Lung (tissue), 12 donors: ENCODE results near the gene ACADM. TPM values are rescaled to one million over a fixed set of nuclear protein-coding genes. Genes with fewer than 3 reads are reported as not detected.
A peak's percentile ranks its signal among the peaks of the same experiment; 100 is the strongest.

Source experiments
- ATAC-seq: fragments of 200-7000 bp; cut with Tn5 transposase; one replicate; pipeline ENCODE4 v1.9.1; 2020; ENCODE audit warnings: moderate number of reproducible peaks; ENCODE audit not compliant: insufficient read depth, low FRiP score
- DNase-seq, 3 donors: peaks; one replicate each; pipeline ENCODE4 v3.0.0-alpha.2; 2013 to 2017
- H3K27ac ChIP-seq, 2 donors: one replicate each; pipeline ENCODE4 v1.5.1; 2013; ENCODE audit warnings: mild to moderate bottlenecking in 2 of 2, moderate library complexity in 2 of 2, control low read depth in 1 of 2, inconsistent platforms in 1 of 2, low read depth in 1 of 2, low read length in 1 of 2
- H3K27me3 ChIP-seq, 3 donors: one replicate each; pipeline ENCODE4 v1.5.1; 2013; ENCODE audit warnings: low read length in 2 of 3; ENCODE audit not compliant: control insufficient read depth in 3 of 3, insufficient read depth in 3 of 3
- H3K36me3 ChIP-seq, 4 donors: one replicate each; pipeline ENCODE4 v1.5.1; 2013; ENCODE audit warnings: low read length in 4 of 4, mild to moderate bottlenecking in 1 of 4, moderate library complexity in 1 of 4; ENCODE audit not compliant: control insufficient read depth in 4 of 4, insufficient read depth in 4 of 4
- H3K4me1 ChIP-seq, 5 donors: one replicate each; pipeline ENCODE4 v1.5.1; 2013; ENCODE audit warnings: low read length in 5 of 5, mild to moderate bottlenecking in 2 of 5, moderate library complexity in 1 of 5; ENCODE audit not compliant: control insufficient read depth in 5 of 5, insufficient read depth in 5 of 5
- H3K4me3 ChIP-seq: one replicate; pipeline ENCODE4 v1.5.1; 2013; ENCODE audit warnings: mild to moderate bottlenecking, control low read depth, moderate library complexity
- H3K9ac ChIP-seq, 2 donors: one replicate each; pipeline ENCODE4 v1.5.1; 2013; ENCODE audit warnings: low read length in 2 of 2, control low read depth in 1 of 2; ENCODE audit not compliant: insufficient read depth in 1 of 2
- H3K9me3 ChIP-seq, 4 donors: one replicate each; pipeline ENCODE4 v1.5.1; 2013; ENCODE audit warnings: low read length in 3 of 4, mild to moderate bottlenecking in 1 of 4, moderate library complexity in 1 of 4; ENCODE audit not compliant: control insufficient read depth in 4 of 4, insufficient read depth in 3 of 4
- WGBS, 2 donors: extraction: QIAGEN DNeasy Blood & Tissue Kit; methylation state at CpG; one replicate each; pipeline ENCODE4 v1.1.7; 2013; 5-methylcytosine and 5-hydroxymethylcytosine counted together
- polyA plus RNA-seq, 2 donors: library from polyadenylated mRNA; stranded (reverse); fragments of 200-250 nt; gene quantifications; one replicate each; pipeline ENCODE4 v1.2.1, GENCODE V29; 2013
- total RNA-seq, 2 donors: library from RNA; depleted of rRNA in 1 of 2; stranded (reverse); fragments of >200 nt in 1 of 2; gene quantifications; one replicate each; pipeline ENCODE4 v1.2.1, GENCODE V29; 2014 to 2021
- TF ChIP-seq, protein P1 (sequence below): IDR thresholded peaks from 2 replicates; pipeline ENCODE4 v1.5.1; 2012; ENCODE audit warnings: mild to moderate bottlenecking; ENCODE audit errors: control extremely low read depth, extremely low read depth
- donor health status: control.
- donor health status: control.
- donor health status: Bipolar disorder and iron deficiency.
- donor health status: healthy.
- donor health status: DM: yes; HTN: yes; CAD: no.

ACADM gene
- total and polyA plus RNA-seq, 4 donors = 14.9 to 71.5 (median 31.4) TPM

GRCh38 chr1:75723989-75724471 lies 479 bp upstream of the ACADM start:
- Histone ChIP-seq H3K4me1 (peaks cover 0 to 21% (median 7%) of the 10 kb centered on the region in 5 donors), H3K9me3 (no peaks in the 10 kb centered on the region), H3K4me3 (peak overlapping the region; percentile 91), H3K27ac (peak overlapping the region; percentile 97 to 98), H3K27me3 (no peaks in the 10 kb centered on the region), H3K9ac (peak overlapping the region; percentile 58 to 95), H3K36me3 (no peaks in the 10 kb centered on the region)
- 4% methylated on average over 28 to 30 of the region's 30 CpGs for WGBS, 2 donors
- DNase-seq (peak; percentile 83 to 91 (median 85)), ATAC-seq (peak; percentile 86)
- TF ChIP-seq, protein P1, sequence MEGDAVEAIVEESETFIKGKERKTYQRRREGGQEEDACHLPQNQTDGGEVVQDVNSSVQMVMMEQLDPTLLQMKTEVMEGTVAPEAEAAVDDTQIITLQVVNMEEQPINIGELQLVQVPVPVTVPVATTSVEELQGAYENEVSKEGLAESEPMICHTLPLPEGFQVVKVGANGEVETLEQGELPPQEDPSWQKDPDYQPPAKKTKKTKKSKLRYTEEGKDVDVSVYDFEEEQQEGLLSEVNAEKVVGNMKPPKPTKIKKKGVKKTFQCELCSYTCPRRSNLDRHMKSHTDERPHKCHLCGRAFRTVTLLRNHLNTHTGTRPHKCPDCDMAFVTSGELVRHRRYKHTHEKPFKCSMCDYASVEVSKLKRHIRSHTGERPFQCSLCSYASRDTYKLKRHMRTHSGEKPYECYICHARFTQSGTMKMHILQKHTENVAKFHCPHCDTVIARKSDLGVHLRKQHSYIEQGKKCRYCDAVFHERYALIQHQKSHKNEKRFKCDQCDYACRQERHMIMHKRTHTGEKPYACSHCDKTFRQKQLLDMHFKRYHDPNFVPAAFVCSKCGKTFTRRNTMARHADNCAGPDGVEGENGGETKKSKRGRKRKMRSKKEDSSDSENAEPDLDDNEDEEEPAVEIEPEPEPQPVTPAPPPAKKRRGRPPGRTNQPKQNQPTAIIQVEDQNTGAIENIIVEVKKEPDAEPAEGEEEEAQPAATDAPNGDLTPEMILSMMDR = no peak

- Histone ChIP-seq H3K27me3 (no peaks in the 10 kb centered on the region), H3K4me3 (no peak overlapping the region), H3K27ac (peak overlapping the region in 1 of 2 donors; percentile 50), H3K36me3 (no peaks in the 10 kb centered on the region), H3K9me3 (no peaks in the 10 kb centered on the region), H3K4me1 (peaks cover 0 to 21% (median 7%) of the 10 kb centered on the region in 5 donors), H3K9ac (peak overlapping the region in 1 of 2 donors; percentile 77)
- DNase-seq (peak in 2 of 3 donors; percentile 42 to 44), ATAC-seq (no peak)
- WGBS, 2 donors = 4 to 6% methylated on average over 1 of the region's 1 CpG
- TF ChIP-seq, protein P1 = no peak
Observed at GRCh38 chr1:75725266-75725665, 757 bp downstream of the ACADM start.

DNA sequence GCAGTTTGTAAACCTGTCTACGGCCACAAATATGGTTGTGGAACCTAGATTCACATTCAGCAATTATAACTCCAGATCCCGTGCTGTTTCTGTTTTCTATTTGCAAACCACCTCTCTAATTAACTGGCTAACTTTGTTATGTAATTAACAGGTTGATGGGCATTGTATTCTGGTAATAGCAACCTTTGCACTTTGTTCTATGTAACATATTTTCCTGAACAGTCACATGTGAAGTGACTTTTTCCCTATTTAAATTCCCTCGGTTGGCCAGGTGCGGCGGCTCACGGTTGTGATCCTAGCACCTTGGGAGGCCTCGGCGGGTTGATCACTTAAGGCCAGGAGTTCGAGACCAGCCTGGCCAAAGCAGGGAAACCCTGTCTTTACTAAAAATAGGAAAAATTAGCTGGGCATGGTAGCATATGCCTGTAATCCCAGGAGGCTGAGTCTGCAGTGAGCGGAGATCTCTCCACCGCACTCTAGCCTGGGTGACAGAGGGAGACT lies 1.4 kb downstream of the ACADM start:
- no peaks in the 10 kb centered on the region for H3K27me3 ChIP-seq
- peaks cover 0 to 21% (median 7%) of the 10 kb centered on the region in 5 donors for H3K4me1 ChIP-seq
- H3K4me3 ChIP-seq = no peak overlapping the region
- peak overlapping the region in 1 of 2 donors; percentile 77 for H3K9ac ChIP-seq
- 69 to 84% methylated on average over 11 of the region's 11 CpGs for WGBS, 2 donors
- TF ChIP-seq, protein P1 = no peak
- H3K27ac ChIP-seq = peak overlapping the region in 1 of 2 donors; percentile 17
- H3K36me3 ChIP-seq = no peaks in the 10 kb centered on the region
- no peaks in the 10 kb centered on the region for H3K9me3 ChIP-seq
- ATAC-seq (no peak), DNase-seq (no peak)
